BLaER1 (cell line): ENCODE results near the gene ZNF598.

Experiments used
- H3K27ac ChIP-seq: shearing (Covaris generic); formaldehyde crosslinking; 2 replicates; pipeline ENCODE4 v1.8.1; 2022
- H3K27me3 ChIP-seq: shearing (Covaris generic); formaldehyde crosslinking; 2 replicates; pipeline ENCODE4 v1.8.1; 2022
- H3K36me3 ChIP-seq: shearing (Covaris generic); formaldehyde crosslinking; 2 replicates; pipeline ENCODE4 v1.8.1; 2022
- H3K4me1 ChIP-seq: shearing (Covaris generic); formaldehyde crosslinking; 2 replicates; pipeline ENCODE4 v1.8.1; 2022
- H3K4me2 ChIP-seq: shearing (Covaris generic); formaldehyde crosslinking; 2 replicates; pipeline ENCODE4 v1.8.1; 2022
- H3K4me3 ChIP-seq: shearing (Covaris generic); formaldehyde crosslinking; 2 replicates; pipeline ENCODE4 v1.8.1; 2022
- H3K9ac ChIP-seq: shearing (Covaris generic); formaldehyde crosslinking; 2 replicates; pipeline ENCODE4 v1.8.1; 2022
- H3K9me3 ChIP-seq: shearing (Covaris generic); formaldehyde crosslinking; 2 replicates; pipeline ENCODE4 v1.8.1; 2022
- H4K20me1 ChIP-seq: shearing (Covaris generic); formaldehyde crosslinking; 2 replicates; pipeline ENCODE4 v1.8.1; 2022
- Cebpa-rat ChIP-seq: shearing (Covaris generic); IDR thresholded peaks from 2 replicates; pipeline ENCODE4 v1.8.1; 2022

Gene ZNF598

DNA sequence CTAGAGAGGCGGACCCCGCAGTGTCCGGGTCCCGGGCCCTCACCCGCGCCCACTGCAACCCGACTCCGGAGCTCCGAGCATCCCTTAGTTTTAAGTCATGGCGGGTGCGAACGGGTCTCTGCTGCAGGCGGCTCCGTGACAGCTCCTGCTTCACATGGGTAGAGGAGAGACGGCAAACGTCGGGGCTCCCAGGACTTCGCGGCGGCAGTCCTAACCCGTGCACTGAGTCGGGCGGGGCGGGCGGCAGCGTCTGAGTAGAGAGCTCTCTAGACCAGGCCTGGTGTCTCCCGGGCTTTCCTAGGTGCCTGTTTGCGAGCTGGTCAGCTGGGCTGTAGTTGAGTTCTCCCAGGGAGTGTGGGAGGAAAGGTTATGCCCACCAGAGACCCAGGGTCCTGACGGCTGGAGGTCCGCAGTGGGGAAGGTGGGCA, 38.5 kb upstream of the ZNF598 start:
- TF ChIP-seq Cebpa-rat = no peak
- Histone ChIP-seq H3K4me1 (peaks cover 51% of the 10 kb centered on the region), H3K27me3 (no peaks in the 10 kb centered on the region), H3K4me2 (peak overlapping the region; percentile 87), H3K36me3 (peaks cover 40% of the 10 kb centered on the region), H3K27ac (peak overlapping the region; percentile 68), H4K20me1 (0 out of 2 replicates have a peak, but pooled peaks cover 12% of the 10 kb centered on the region), H3K9ac (peak overlapping the region; percentile 81), H3K4me3 (peak overlapping the region; percentile 86), H3K9me3 (no peaks in the 10 kb centered on the region)

DNA sequence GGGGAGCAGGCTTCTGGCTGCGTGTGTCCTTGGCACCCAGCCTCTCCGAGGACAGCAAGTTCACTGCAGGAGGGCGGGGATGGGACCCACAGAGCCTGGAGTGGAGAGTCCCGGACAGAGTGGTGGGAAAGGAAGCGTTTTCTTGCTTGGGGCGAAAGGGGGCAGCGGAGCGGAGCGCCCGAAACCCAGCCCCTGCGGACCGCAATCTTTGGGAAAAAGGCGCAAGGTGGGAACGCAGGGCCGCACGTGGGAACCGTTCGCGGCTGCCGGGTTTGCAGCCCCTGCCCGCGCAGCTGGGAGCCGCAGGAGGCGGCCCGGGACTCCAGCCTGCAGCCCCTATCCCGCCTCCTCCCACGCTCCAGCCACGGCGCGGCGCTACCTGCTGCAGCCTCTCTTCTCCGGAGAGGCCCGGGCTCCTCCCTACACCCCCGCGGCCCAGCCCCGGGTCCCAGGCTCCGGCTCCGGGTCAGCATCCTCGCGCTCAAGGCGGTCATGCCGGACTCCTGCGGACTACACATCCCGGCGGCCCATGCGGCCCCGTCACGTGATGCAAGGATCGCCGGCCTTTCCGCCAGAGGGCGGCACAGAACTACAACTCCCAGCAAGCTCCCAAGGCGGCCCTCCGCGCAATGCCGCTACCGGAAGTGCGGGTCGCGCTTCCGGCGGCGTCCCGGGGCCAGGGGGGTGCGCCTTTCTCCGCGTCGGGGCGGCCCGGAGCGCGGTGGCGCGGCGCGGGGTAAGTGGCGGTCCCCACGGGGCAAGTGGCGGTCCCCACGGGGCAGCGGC, 37.9 kb upstream of the ZNF598 start, which contains the start of the genes NTHL1 and TSC2:
Gene NTHL1 (minus strand): TSS at position 505 of the 786 bp plus-strand sequence. CDS start 11 bp downstream, at position 494.
Gene TSC2 (plus strand): TSS at position 656 of the 786 bp plus-strand sequence. CDS start 631 bp downstream, outside the sequence.
- 0 out of 2 replicates have a peak, but pooled peaks cover 12% of the 10 kb centered on the region for H4K20me1 ChIP-seq
- peak within 1 kb of the TSS; percentile 68 for H3K27ac ChIP-seq
- peak within 1 kb of the TSS; percentile 81 for H3K9ac ChIP-seq
- H3K27me3 ChIP-seq = no peaks in the 10 kb centered on the region
- TF ChIP-seq Cebpa-rat = no peak
- no peaks in the 10 kb centered on the region for H3K9me3 ChIP-seq
- H3K4me3 ChIP-seq = peak within 1 kb of the TSS; percentile 86
- peaks cover 55% of the 10 kb centered on the region for H3K4me1 ChIP-seq
- H3K36me3 ChIP-seq = peaks cover 34% of the 10 kb centered on the region
- peak within 1 kb of the TSS; percentile 99 for H3K4me2 ChIP-seq

DNA sequence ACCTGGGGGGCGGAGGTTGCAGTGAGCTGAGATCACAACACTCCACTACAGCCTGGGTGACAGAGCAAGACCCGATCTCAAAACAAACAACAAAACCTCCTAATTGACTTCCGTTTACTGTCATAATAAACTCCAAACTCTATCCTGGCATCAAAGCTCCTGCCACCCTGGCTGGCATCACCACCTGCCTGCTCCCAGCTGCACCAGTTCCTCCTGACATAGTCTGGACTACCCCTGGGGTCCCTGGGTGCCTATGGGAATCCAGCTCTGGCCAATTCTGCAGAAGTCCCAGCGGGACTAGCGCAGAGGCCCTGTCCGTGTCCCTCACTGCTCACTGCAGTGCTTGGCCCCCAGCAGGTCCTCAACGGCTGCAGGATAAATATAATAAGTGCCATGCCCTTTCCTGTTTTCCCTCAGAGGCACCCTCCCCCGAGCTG, 37.3 kb upstream of the ZNF598 start:
- Histone ChIP-seq H3K4me2 (peak overlapping the region; percentile 99), H3K9me3 (no peaks in the 10 kb centered on the region), H3K27ac (peak overlapping the region; percentile 68), H3K36me3 (peaks cover 28% of the 10 kb centered on the region), H3K4me1 (peaks cover 61% of the 10 kb centered on the region), H4K20me1 (0 out of 2 replicates have a peak, but pooled peaks cover 12% of the 10 kb centered on the region), H3K27me3 (no peaks in the 10 kb centered on the region), H3K4me3 (peak overlapping the region; percentile 86), H3K9ac (peak overlapping the region; percentile 81)
- no peak for TF ChIP-seq Cebpa-rat

DNA sequence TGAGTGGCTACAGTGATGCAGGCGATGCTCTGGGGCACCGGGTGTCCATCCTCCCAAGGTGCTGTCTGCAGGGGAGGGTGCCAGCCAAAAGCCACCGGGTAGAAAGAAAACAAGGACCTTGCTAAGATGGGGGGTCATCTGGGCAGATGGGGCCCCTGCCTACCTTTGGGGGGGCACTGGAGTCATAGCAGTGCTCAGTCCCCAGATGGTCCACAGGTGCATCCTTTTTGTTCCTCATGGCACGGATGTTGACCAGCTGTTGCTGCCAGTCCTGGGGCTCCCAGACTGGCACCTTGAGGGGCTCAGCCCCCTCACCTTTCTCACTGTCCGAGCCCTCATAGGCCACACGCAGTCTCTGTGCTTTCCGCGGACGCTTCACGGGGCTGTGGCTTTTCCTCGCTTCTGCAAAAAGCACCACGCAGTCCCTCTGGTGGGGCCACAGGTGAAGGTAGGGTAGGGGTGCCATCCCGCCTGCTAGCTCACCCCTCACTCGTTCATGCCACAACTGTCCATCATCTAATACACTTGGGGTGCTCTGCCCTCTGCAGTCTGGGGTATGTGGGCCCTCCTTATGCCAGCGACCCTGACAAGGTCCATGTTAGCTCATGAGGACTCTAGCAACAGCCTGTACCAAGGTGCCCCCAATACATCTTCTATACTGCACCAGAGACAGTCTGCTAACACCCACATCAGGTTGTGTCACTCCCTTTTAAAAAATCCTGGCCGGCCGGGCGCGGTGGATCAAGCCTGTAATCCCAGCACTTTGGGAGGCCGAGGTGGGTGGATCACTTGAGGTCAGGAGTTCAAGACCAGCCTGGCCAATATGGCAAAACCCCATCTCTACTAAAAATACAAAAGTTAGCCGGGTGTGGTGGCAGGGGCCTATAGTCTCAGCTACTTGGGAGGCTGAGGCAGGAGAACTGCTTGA, 36.6 kb upstream of the ZNF598 start:
- Histone ChIP-seq H3K9ac (peak overlapping the region; percentile 81), H4K20me1 (0 out of 2 replicates have a peak, but pooled peaks cover 12% of the 10 kb centered on the region), H3K4me3 (peak overlapping the region; percentile 86), H3K27ac (peak overlapping the region; percentile 68), H3K36me3 (peaks cover 21% of the 10 kb centered on the region), H3K9me3 (no peaks in the 10 kb centered on the region), H3K27me3 (no peaks in the 10 kb centered on the region), H3K4me1 (peaks cover 68% of the 10 kb centered on the region), H3K4me2 (peak overlapping the region; percentile 99)
- TF ChIP-seq Cebpa-rat = no peak

DNA sequence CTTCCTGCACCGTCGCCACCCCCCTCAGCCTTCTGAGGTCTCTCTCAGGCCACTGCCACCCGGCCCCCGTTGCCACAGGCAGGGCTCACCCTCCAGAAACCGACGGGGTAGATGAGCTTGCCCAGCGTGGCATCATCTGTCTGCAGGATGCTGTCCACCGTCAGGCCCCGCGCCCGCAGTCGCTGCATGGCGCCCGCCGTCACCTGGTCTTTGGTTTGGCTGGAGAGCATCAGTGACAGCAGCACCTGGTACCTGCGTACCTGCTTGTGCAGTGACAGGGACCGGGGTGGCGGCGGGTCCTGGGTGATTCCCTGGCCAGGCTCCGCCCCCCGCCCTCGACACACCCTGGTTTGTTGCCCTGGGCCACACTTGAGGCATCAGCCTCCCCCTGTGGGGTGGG, 34.9 kb upstream of the ZNF598 start:
- no peaks in the 10 kb centered on the region for H3K9me3 ChIP-seq
- H3K4me1 ChIP-seq = peaks cover 85% of the 10 kb centered on the region
- peak overlapping the region; percentile 63 for H3K9ac ChIP-seq
- peak overlapping the region; percentile 34; the same call in 1 of the 2 replicates for H3K4me3 ChIP-seq
- 0 out of 2 replicates have a peak, but pooled peaks cover 12% of the 10 kb centered on the region for H4K20me1 ChIP-seq
- peak overlapping the region; percentile 69 for H3K27ac ChIP-seq
- H3K36me3 ChIP-seq = 0 out of 2 replicates have a peak, but pooled peaks cover 7% of the 10 kb centered on the region
- peak overlapping the region; percentile 99 for H3K4me2 ChIP-seq
- no peaks in the 10 kb centered on the region for H3K27me3 ChIP-seq
- no peak for TF ChIP-seq Cebpa-rat

DNA sequence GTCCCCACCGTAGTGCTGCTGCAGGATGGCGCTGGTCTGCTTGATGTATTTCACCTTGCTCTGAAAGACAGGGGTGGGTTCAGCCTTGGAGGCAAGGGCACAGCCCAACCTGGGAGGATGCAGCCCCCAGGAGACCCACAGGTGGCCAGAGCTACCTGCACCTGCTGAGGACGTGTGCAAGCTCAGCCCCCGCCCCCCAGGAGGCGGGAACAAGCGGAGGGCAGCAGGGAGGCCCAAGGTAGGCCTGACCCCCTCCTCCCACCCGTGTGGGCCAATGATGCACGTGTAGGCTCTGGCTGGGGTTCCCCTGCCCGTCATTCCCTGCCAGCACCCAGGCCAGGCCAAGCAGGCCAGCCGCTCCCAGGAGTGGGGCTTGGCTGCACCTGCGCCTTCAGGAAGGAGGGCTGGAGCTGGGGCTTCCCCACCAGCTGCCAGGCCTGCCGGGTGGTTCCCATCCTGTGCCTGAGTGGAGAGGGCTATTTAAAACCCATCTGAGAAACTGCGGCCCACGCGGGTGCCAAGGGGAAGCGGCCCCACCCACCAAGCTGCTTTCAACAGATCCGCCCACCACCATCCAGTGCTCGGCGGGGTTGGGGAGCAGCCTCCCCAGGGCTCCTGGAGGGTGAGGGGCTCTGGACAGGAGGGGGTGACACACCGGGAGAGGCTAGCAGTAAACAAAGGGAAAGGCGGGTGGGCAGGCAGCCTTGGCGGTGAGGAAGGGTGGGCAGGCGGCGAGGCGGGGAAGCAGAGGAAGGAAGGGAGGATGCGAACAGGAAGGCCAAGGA, 34.2 kb upstream of the ZNF598 start:
- Histone ChIP-seq H3K36me3 (0 out of 2 replicates have a peak, but pooled peaks cover 7% of the 10 kb centered on the region), H3K4me3 (peak overlapping the region; percentile 34; the same call in 1 of the 2 replicates), H3K4me2 (peak overlapping the region; percentile 99), H3K9me3 (no peaks in the 10 kb centered on the region), H3K4me1 (peaks cover 86% of the 10 kb centered on the region), H3K9ac (peak overlapping the region; percentile 63), H3K27ac (peak overlapping the region; percentile 69), H3K27me3 (no peaks in the 10 kb centered on the region), H4K20me1 (0 out of 2 replicates have a peak, but pooled peaks cover 9% of the 10 kb centered on the region)
- no peak for TF ChIP-seq Cebpa-rat

DNA sequence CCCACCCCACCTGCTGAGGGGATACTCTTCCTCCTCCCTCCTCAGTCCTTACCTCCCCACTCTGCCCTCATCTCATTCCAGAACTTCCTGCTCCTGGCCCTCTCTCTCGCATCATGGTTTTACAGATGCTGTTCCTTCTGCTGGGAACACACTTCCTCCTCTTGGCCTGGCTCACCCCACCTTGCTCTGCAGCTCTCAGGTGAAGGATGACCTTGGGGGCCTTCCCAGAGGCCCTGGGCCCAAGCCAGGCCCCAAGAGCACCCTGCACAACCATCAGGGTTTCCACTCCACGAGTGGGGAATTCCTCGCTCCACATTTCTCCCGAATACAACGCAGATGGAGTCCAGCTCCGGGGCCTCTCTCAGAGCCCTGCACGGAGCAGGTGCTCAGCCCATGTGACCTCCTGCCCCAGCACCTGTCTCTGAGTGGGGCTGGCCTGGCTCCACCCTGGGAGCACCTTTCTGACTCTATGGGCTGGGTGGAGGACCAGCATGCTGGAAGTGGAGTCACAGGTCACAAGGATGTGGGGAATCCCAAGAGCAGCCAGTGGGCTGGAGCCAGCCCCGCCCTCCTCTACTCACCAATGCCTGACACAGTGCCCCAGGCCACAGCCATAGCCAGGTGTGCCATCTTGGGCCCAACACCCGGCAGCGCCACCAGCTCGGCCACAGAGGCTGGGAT, 33.5 kb upstream of the ZNF598 start:
- Histone ChIP-seq H3K4me1 (peaks cover 88% of the 10 kb centered on the region), H3K27ac (peak overlapping the region; percentile 69), H3K36me3 (0 out of 2 replicates have a peak, but pooled peaks cover 7% of the 10 kb centered on the region), H3K9me3 (no peaks in the 10 kb centered on the region), H3K4me3 (0 out of 2 replicates have a peak overlapping the region, but pooled peaks have one; percentile 34), H3K9ac (no peak overlapping the region), H3K27me3 (no peaks in the 10 kb centered on the region), H4K20me1 (0 out of 2 replicates have a peak, but pooled peaks cover 4% of the 10 kb centered on the region), H3K4me2 (peak overlapping the region; percentile 99)
- no peak for TF ChIP-seq Cebpa-rat
